GM21526 (cell line): ENCODE data around the gene ASIC4.

Experiments used
- ATAC-seq: cut with Tn5 transposase; IDR thresholded peaks from one replicate; pipeline ENCODE4 v1.9.1; 2021; ENCODE audit warnings: moderate library complexity; ENCODE audit not compliant: unreplicated experiment, low FRiP score

ASIC4 gene

GRCh38 chr2:219565130-219566080 lies 51.1 kb downstream of the ASIC4 start:
- no peak for ATAC-seq

- no peak for ATAC-seq
Observed at GRCh38 chr2:219566640-219567039, 52.4 kb downstream of the ASIC4 start.

- ATAC-seq = no peak
Observed at GRCh38 chr2:219567131-219567530, 52.8 kb downstream of the ASIC4 start.

GRCh38 chr2:219567791-219568361 lies 53.6 kb downstream of the ASIC4 start:
- ATAC-seq = no peak

- ATAC-seq = no peak
Observed at GRCh38 chr2:219569041-219569440, 54.8 kb downstream of the ASIC4 start.

- no peak for ATAC-seq
Observed at GRCh38 chr2:219569635-219570034, 55.4 kb downstream of the ASIC4 start.

GRCh38 chr2:219570194-219570923 lies 56.1 kb downstream of the ASIC4 start:
- no peak for ATAC-seq

- no peak for ATAC-seq
Observed at GRCh38 chr2:219570924-219571310, 56.6 kb downstream of the ASIC4 start.

- no peak for ATAC-seq
Observed at GRCh38 chr2:219571311-219572236, 57.3 kb downstream of the ASIC4 start, which contains the start of gene OBSL1. OBSL1 (minus strand) TSS chr2:219571539; CDS start chr2:219571232, 307 bp downstream.

- no peak for ATAC-seq
Observed at GRCh38 chr2:219572237-219573001, 58.1 kb downstream of the ASIC4 start, which contains the start of gene INHA. INHA (plus strand) TSS chr2:219572310; CDS start chr2:219572375, 65 bp downstream.

GRCh38 chr2:219573166-219573565 lies 58.9 kb downstream of the ASIC4 start:
- ATAC-seq = no peak

GRCh38 chr2:219574484-219575311 lies 60.4 kb downstream of the ASIC4 start:
- no peak for ATAC-seq

GRCh38 chr2:219575566-219576504 lies 61.6 kb downstream of the ASIC4 start:
- no peak for ATAC-seq

- ATAC-seq = no peak
Observed at GRCh38 chr2:219576505-219577388, 62.5 kb downstream of the ASIC4 start.

- no peak for ATAC-seq
Observed at GRCh38 chr2:219578811-219579613, 64.7 kb downstream of the ASIC4 start.

GRCh38 chr2:219581346-219581745 lies 67.1 kb downstream of the ASIC4 start:
- ATAC-seq = no peak
